Right ventricle myocardium superior (tissue), 1 donor: ENCODE results near the gene MAP7D2. TPM values are rescaled to one million over a fixed set of nuclear protein-coding genes. Genes with fewer than 3 reads are reported as not detected.
A peak's percentile ranks its signal among the peaks of the same experiment; 100 is the strongest.

Source experiments
- ATAC-seq: fragments of 200-7000 bp; cut with Tn5 transposase; one replicate; pipeline ENCODE4 v1.9.1; 2020; ENCODE audit warnings: mild to moderate bottlenecking; ENCODE audit not compliant: poor library complexity
- DNase-seq: peaks from one replicate; pipeline ENCODE4 v3.0.0-alpha.2; 2020
- intact Hi-C: fragments of 100-400 bp; cut with DNase I; formaldehyde crosslinking; loops from one replicate; pipeline ENCODE4 v1.11.2; 2022
- total RNA-seq: library from RNA; stranded (reverse); fragmentation: NEBNext Ultra II Directional; extraction: Animal tissue kit (Norgen Biotek cat#: 25700); gene quantifications from one replicate; pipeline ENCODE4 v1.2.1, GENCODE V29; 2021
- donor health status: DM: no; HTN: yes; CAD: no; lungs with severe emphysema.

MAP7D2 gene
- total RNA-seq, 1 donor from 2014 or later: 0.40 TPM

- DNase-seq (no peak), ATAC-seq (no peak)
- intact Hi-C loops: no loop called here
Measured at GRCh38 chrX:20059467-20060128, 57.1 kb downstream of the MAP7D2 start.

DNA sequence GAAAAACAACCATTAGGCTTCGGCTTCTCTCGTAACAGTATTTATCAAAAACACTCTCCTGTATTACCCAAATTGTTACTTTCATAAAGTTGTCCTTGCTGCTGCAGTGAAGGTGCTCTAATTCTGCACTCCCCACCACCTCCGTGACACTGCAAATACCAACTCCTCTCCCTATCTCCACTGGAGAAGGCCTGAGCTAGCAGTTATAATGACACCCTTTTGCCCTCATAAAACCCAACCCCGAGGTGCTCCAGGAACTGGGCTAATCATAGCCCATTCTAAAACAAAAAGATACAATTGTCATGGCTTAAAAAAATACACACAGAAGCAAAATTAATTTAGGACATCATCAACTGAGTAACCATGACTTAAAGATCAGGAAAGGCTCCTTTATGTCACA is 59.2 kb downstream of the MAP7D2 start:
- ATAC-seq (no peak), DNase-seq (no peak)
- intact Hi-C loops: no loop called here

DNA sequence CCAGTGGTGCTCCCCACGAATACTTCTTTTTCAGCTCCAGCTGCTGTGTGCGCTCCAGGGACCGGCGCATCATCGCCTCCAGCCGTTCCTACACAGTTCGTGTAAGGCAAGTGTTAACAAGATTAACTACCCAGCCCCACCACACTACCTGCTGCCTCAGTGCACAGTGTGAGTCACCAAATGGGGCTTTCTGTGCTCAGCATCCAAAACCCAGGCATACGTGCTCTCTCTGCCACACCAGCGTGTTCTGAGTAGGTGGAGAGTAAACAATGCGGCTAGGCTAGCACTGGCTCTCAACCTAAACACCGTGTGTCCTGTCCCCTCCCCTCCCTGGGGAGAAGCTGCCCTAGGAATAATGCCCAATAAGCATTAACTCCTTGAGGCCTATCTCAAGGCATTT is 60.0 kb downstream of the MAP7D2 start:
- intact Hi-C loops: no loop called here
- ATAC-seq: no peak
- DNase-seq: no peak

DNA sequence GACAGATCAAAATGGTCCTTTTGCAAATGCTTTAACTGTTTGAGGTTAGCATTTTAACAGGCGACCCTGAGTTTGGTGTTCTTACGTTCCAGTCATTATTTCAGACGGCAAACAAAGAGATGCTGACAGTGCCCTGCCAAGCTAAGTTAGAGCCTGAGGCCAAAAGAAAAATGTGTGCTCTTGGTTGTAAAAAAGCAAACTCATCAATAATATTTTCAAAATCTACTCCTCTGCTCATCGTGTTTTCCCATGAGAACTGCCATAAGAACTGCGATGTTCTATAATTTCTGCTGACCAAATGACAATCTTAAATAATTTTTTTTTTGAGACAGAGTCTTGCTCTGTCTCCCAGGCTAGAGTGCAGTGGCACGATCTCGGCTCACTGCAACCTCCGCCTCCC is 63.2 kb downstream of the MAP7D2 start:
- intact Hi-C loops: no loop called here
- DNase-seq (no peak), ATAC-seq (no peak)

- intact Hi-C loops: no loop called here
- ATAC-seq: no peak
- DNase-seq: no peak
Measured at GRCh38 chrX:20046864-20047263, 69.8 kb downstream of the MAP7D2 start.

- ATAC-seq (no peak), DNase-seq (no peak)
- intact Hi-C loops: no loop called here
Measured at GRCh38 chrX:20046223-20046622, 70.5 kb downstream of the MAP7D2 start.

- intact Hi-C loops: no loop called here
- ATAC-seq (no peak), DNase-seq (no peak)
Measured at GRCh38 chrX:20042221-20042620, 74.5 kb downstream of the MAP7D2 start.

DNA sequence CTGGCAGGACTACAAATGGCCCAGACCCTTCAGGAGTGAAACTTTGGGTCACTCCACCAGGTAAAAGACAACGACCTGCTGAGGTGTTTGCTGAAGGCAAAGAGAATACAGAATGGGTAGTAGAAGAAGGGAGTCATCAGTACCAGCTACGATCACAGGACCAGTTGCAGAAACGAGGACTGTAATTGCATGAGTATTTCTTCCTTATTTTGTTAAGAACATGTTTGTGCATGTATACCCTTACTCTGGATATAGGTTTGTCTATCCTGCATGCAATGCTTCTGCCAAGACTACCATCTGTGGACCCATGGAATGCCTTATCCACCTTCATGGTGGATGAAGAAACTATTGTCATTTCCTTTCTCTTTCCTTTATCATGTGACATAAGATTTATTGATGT is 77.7 kb downstream of the MAP7D2 start:
- DNase-seq (no peak), ATAC-seq (no peak)
- intact Hi-C loops: no loop called here

DNA sequence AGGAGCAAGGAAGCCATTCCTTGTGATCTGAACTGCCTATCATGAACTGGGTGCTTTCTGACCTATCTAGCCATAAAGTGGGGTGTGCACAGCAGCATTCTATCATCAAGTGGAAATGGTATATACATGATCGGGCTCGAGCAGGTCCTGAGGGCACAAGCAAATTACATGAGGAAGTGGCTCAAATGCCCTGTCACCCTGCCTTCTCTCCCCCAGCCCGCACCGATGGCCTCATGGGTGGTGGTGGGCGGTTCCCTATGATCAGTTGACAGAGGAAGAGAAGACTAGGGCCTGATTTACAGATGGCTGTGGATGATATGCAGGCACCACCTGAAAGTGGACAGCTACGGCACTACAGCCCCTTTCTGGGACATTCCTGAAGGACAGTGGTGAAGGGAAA is 79.5 kb downstream of the MAP7D2 start:
- intact Hi-C loops: no loop called here
- no peak for DNase-seq
- no peak for ATAC-seq

DNA sequence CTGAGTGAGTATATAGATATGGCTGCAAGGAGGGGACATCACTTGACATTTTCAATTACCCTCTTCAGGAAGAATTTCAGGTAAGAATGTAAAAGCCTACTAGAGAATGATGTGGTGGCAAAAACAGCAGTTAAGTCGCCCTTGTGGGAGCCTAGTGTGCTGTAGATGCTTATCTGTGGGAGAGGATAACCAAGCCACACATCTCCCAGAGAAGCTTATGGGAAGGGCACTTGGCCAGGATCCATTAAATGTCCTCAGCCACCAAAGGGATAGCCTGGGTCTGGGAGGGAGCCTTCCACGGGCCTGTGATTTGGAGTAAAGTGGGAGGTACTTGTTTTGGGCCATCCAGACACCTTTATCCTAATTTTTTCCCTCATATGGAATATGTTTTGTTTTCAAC is 84.5 kb downstream of the MAP7D2 start:
- DNase-seq (no peak), ATAC-seq (no peak)
- intact Hi-C loops: no loop called here

GRCh38 chrX:20029728-20030127 is 87.0 kb downstream of the MAP7D2 start:
- ATAC-seq (no peak), DNase-seq (no peak)
- intact Hi-C loops: no loop called here

DNA sequence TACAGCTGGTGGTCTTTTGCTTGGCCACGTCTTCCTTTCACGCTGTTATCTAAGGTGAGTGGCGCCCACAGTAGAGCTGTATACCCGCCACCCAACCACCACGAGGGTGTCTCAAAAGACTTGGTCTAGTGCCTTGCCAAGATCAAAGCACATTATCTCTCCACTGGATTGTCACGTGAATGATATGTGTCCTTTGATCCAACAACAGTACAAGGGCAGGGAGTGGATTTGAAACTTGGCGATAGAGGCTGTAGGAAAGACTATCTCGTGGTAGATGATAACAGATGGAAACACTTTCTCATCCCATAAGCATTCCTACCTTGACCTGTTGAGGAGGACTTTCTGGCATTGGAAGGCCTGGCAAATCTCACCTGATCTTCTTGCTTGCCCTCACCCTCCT is 88.1 kb downstream of the MAP7D2 start:
- ATAC-seq: no peak
- intact Hi-C loops: no loop called here

GRCh38 chrX:20026278-20026677 is 90.4 kb downstream of the MAP7D2 start:
- ATAC-seq (no peak), DNase-seq (no peak)
- intact Hi-C loops: no loop called here

More for the DNA sequence above, 88.1 kb downstream of the MAP7D2 start:
- DNase-seq: no peak

- ATAC-seq (peak; percentile 62), DNase-seq (peak; percentile 49)
- intact Hi-C loops: no loop called here
Measured at GRCh38 chrX:20019672-20020365, 96.9 kb downstream of the MAP7D2 start.

GRCh38 chrX:20016616-20016945 is 100.1 kb downstream of the MAP7D2 start:
- no peak for ATAC-seq
- intact Hi-C loops: no loop called here
- no peak for DNase-seq

DNA sequence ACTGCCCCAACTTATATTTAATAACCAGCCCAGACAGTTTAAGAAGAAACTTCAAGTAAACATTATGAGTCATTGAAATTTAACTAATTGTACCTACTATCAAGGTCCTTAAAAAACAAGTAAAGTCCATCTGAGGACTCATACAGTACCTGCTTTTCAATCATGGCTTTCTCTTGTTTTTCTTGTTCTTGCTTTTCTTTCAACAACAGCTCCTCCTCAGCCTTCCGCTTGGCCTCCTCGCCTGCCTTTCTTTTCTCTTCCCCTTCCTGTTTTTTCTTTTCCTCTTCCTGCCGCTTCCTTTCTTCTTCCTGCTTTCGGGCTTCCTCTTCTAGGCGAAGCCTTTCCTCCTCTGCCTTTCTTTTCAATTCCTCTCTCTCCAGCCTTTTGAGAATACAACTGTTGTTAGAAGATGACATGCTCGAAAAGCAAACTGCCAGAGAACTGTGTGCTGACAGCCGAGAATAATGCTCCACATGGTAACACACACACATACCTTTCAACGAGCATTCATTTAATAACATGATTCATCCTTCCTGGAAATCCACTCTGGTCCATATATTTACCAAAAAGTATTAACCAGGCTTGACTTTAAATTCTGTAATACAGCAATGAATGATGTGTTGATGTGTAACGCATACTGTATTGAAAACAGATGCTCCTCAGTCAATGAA is 100.6 kb downstream of the MAP7D2 start:
- DNase-seq (no peak), ATAC-seq (no peak)
- intact Hi-C loops: no loop called here

DNA sequence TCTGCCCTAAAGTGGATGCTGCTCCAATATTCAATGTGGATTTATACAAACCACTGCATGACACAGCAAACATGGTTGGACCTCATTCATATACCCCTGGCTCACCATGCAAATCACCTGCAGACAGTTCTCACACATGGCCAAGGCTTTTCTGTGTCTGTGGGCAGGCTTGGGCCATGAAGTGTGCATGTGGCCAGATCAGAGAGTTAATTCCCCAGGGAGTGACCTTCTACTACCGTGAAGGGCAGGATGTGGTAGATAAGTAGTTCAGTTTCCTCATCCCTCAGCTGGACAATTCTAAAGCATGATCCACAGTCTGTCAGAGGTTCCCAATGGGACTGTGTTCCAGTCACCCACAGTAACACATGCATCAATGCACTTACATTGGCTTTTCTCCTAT is 101.3 kb downstream of the MAP7D2 start:
- ATAC-seq (no peak), DNase-seq (no peak)
- intact Hi-C loops: no loop called here

DNA sequence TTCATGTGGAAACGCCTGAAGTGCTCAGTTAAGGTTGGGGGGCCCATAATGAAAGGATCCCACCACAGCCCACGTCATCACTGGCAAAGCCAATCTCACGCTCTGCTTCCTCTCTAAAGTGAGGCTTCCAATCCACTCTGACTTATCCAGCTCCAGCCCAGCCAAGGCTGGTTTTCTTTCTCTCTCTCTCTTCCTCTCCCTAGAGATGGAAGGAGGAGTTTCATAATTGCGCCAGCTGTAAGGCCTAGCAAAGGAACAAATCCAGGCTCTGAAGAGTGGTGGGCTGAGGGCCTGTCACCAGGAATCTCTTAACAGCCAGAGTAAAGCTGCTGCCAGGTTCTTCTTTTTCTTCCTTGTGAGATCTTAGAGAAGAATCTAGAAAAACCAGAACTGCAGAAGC is 105.1 kb downstream of the MAP7D2 start:
- ATAC-seq (peak; percentile 41), DNase-seq (no peak)

DNA sequence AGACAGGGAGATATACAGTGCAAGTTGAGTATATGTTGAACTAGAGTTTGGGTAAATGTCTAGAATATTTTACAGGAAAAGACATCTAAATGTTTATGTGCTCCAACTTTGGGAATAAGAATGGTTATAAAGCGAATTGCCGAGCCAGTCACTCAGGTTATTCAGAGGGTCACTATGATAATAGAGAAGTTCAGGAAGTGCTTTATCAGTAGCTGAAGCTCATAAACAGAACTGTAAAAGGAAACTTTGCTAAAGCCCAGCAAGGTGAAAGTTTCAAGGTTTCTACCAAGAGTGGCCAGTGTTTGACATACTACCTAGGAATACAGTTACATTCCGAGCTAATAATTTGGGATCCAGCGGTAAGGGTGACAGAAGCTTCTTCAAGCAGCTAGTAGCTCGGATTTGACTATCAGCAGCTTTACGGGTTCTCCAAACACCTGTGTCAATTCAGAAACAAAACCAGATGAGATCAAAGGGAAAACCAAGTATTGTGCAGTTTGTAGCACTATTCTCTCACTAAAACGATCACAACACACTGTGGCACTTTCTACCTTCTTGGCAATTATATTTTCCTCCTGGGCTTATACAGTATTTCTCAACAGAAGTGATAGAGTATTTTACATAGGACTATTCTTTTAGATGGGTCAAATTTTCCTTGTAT is 108.6 kb downstream of the MAP7D2 start:
- DNase-seq: no peak
- no peak for ATAC-seq
- intact Hi-C loops: no loop called here

More for the DNA sequence above, 105.1 kb downstream of the MAP7D2 start:
- intact Hi-C loops: no loop called here

- DNase-seq: no peak
- intact Hi-C loops: no loop called here
- ATAC-seq: no peak
Measured at GRCh38 chrX:20005883-20006282, 110.8 kb downstream of the MAP7D2 start.
